Embryonic facial prominence (tissue), 1 donor: ENCODE results near the gene SEPHS1.
A peak's percentile ranks its signal among the peaks of the same experiment; 100 is the strongest.
"Not testable (repeated sequence)": the region's sequence is repeated elsewhere in the genome, so short reads cannot be mapped to it uniquely, and the experiment has no call there.

Experiments used
- DNase-seq: peaks from one replicate; pipeline ENCODE4 v3.0.0-alpha.2; 2016; ENCODE audit errors: extremely low spot score

Gene SEPHS1

DNA sequence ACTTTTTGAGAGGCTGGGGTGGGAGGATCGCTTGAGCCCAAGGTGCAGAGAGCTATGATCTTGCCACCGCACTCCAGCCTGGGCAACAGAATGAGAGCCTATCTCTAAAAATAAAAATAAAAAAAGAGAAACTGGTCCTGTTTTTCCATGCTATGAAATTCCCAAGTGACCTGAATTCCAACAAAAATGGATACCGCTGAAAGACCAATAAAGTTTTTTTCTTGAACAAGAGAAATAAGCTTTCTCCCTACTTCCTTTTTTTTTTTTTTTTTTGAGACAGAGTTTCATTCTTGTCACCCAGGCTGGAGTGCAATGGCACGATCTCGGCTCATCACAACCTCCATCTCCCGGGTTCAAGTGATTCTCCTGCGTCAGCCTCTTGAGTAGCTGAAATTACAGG is 12.5 kb upstream of the SEPHS1 start:
- no peak for DNase-seq

GRCh38 chr10:13356392-13356791 is 8.3 kb upstream of the SEPHS1 start:
- DNase-seq: no peak

DNA sequence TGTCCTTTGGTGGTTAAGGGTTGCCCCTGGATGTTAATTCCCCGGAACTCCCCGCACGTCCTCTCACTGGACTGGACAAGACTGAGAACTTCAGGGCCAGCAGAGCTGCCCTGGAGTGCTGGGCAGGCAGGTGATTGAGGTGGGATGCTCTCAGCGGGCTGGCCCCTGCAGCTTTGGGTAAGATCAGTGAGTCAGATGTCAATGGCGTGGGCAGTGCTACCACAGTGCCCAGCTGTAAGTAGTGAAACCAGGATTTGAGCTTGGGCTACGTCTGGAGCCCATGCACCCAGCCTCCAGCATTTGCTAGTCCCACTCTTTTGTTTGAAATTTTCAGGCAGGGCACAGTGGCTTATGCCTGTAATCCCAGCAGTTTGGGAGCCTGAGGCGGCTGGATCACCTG is 6.7 kb upstream of the SEPHS1 start:
- no peak for DNase-seq

GRCh38 chr10:13352519-13352918 is 4.4 kb upstream of the SEPHS1 start:
- no peak for DNase-seq

DNA sequence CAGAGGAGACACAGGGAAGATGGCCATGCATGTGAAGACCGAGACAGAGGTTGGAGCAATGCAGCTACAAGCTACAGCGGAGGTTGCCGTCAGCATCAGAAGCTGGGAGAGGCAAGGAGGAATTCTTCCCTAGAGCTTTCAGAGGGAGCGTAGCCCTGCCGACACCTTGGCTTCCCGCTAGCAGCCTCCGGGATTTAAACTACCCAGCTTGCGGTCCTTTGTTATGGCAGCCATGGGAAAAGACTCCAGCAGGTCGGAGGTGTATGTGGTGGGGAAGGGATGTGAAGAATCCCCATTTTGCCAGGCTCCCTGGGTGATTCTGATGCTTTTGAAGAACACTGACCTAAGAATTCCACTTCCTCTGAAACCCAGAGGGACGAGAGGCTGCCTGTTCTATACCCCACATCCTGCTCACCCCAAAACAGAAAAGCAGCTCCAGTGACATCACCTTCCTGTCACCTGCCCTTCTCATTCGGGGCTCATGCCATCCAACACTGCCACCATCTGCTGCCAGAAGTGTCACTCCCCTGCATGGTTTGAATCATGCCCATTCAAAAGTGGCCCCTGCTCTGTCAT is 3.3 kb upstream of the SEPHS1 start:
- DNase-seq: no peak

- peak; percentile 34 for DNase-seq
These were observed 1.6 kb upstream of the SEPHS1 start for GRCh38 chr10:13349463-13350274.

- peak; percentile 68 for DNase-seq
These were observed 465 bp downstream of the SEPHS1 start for GRCh38 chr10:13347500-13348156.

DNA sequence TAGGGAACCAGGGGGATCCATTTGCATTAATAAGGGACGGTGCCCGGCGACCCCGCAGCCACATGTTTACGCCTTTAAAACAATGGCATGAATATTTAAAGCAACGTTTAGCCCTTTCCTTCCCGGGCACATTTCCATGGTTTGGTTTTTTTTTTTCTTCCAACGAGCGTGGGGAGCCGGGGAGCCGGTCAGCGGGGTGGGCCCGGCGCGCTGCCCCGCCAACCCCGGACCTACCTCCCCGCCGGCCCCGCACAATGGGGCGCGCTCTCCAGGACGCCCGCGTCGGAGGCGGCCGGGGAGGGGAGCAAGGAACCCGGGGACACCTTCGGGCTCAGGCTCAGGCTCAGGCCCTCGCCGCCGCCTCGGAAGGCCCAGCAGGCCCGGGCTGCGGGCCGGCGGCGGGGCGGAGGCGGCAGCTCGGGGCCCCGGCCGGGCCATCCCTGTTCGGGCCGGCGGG is 1.0 kb downstream of the SEPHS1 start:
- no peak for DNase-seq

GRCh38 chr10:13346283-13347042 is 1.6 kb downstream of the SEPHS1 start:
- no peak for DNase-seq

DNA sequence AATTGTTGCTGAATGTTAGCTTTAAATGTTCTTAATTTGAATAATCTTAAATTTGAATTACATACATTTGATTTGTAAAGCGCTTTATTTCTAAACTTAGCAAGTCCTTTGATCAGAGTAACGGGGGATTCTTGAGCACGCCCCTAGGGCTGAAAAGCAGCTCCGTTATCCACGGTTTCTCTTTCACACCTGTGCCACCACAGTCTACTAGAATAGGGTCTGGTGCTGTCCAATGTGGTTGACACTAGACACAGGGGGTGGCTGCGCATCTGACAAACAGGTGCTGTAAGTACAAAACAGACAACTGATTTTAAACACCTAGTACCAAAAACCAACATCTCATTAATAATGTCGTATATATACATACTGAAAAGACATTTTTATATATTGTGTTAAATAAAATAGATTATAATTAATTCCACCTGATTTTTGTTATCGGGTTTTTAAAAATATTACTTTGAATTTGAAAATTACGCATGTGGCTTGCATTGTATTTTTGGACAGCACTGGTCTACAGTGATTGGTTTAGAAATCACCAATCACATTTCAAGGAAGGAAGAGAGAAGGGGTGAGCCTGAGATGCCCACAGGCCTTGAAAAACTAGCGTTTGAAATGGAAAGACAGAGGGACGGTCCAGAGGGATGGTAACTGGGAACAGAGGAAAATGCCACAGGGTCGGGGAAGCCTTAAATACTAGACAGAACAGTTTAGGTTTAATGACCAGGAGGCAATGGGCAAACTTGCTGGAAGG is 7.3 kb downstream of the SEPHS1 start:
- peak; percentile 47 for DNase-seq

DNA sequence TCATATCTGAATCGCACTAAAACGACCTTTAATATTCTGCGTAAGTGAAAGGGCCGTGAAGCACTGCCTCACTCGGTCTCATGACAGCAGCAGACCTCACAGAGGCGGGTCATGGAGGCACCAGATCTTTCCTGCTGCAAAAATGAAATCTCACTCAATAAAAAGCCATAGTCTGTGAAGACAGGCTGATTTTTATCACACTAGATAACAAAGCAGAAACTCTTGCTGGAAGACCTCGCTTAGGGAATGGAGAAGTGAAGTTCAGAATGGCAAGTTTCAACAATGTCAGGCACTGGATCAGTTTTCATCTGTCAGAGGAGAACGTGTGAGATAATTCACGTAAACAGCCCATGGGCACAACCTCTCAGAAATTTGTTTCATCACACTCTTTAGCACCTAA is 8.0 kb downstream of the SEPHS1 start:
- DNase-seq: no peak

DNA sequence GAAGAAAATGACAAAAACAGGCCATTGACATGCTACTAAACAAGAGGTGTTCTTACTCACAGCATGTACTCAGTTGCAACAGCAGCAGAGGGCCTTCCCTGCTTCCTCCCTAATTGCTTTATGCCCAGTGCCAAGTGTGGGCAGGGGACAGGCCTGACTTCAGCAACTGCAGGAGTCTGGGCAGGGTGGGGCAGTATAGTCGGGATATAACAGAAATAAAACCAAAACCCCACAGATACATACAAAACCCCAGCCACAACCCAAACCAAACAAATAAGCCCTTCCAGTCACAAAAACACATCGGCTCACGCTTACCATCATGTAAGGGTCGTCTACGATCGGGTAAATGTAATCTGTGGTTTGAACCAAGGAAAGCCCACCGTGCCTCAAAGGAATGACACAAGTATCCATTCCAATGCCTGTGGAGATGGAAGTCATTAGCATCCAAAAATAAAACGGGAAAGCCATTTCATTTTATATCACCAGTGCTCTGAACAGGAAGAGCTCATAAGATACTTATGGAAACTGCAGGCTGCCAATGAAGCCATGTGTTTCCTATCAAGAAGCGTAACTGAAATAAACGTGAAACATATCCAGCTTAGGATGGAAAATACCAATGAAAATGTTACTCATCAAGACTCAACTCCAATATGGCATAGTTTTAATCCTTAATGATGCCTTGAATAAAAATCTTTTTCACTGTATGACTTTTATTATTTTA is 9.5 kb downstream of the SEPHS1 start:
- peak; percentile 85 for DNase-seq

DNA sequence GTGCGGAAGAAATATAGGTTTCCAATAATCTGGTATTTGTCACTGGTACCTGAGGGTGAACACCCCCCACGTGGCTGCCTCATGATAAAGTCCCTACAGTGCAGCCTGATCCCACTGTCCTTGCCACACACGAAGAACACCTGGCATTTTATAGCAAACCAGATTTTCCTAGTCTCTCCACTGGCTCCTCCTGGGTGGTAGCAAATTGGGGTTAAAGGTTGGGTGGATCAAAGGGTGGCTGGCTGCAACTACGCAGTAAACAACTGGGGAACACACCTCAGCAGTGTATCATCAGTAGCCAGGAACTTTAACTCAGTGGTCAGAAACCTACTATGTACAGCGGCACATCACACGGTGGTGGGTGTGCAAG is 10.3 kb downstream of the SEPHS1 start:
- DNase-seq: no peak

- no peak for DNase-seq
These were observed 10.8 kb downstream of the SEPHS1 start for GRCh38 chr10:13337128-13337826.

DNA sequence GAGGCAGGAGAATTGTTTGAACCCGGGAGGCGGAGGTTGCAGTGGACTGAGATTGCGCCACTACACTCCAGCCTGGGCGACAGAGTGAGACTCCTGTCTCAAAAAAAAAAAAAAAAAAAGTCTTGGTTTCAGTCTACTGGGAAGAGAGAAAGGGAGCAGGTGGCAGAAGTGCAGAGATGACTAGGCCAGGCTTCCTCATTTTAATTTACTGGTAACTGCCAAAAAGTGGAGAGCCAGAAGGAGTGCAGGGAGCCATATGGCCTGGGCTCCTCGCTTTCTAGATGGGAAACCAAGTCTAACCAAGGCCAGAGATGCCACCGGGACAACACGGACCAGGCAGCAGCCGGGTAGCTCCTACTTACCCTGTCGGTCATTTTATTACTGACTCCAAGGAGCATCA is 12.2 kb downstream of the SEPHS1 start:
- no peak for DNase-seq

- DNase-seq: no peak
These were observed 13.5 kb downstream of the SEPHS1 start for GRCh38 chr10:13334556-13334955.

GRCh38 chr10:13331646-13332045 is 16.4 kb downstream of the SEPHS1 start:
- no peak for DNase-seq

DNA sequence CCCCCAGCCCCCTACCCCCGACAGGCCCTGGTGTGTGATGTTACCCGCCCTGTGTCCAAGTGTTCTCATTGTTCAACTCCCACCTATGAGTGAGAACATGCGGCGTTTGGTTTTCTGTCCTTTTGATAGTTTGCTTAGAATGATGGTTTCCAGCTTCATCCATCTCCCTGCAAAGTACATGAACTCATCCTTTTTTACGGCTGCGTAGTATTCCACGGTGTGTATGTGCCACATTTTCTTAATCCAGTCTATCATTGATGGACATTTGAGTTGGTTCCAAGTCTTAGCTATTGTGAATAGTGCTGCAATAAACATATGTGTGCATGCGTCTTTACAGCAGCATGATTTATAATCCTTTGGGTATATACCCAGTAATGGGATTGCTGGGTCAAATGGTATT is 17.1 kb downstream of the SEPHS1 start:
- DNase-seq: not testable (repeated sequence)

- DNase-seq: no peak
These were observed 18.5 kb downstream of the SEPHS1 start for GRCh38 chr10:13329565-13329964.

DNA sequence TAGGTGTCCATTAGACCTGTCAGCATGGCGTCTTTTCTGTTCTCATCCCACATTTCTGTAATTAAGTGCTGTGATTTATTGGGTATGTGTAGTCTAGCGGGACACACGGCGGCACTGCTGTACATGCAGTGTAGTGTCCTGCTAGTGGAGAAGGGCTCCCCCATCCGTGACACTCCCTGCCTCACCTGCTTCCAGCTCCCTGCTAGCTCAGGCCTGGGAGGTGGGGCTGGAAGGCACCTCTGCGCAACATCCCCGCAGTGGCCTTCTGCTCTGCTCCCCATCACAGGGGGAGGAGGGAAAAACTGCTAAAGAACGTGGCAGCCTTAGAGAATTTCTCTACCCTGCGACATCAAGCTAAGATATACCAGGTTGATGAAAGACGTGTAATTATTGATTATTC is 19.5 kb downstream of the SEPHS1 start:
- no peak for DNase-seq
